ENCODE measurements around the gene OSBPL9. TPM values are rescaled to one million over a fixed set of nuclear protein-coding genes. Genes with fewer than 3 reads are reported as not detected.

Gene OSBPL9
- total and polyA plus RNA-seq, 2 experiments from 2014 or later: 71.0 to 288 TPM

DNA sequence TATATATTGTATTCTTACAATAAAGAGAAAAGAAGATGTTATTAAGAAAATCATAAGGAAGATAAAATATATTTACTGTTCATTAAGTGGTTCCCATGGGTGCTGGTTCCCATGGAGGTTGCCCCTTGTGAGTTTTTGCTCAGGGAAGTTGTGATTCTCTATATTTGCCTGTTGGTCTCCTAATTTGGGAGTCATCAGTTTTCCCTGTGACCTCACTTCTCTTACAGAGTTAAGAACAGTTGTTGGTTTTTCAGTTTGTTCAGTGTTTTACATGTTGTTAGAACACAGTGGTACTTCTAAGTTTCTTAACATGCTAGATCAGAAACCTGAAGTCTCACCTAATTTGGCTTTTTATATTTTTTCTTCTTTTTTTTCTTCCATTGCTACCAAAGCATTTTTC, 109.2 kb downstream of the OSBPL9 start:
- H3K4me1 ChIP-seq (ENCODE audit: insufficient read depth): no peaks in the 10 kb centered on the region
- DNase-seq (ENCODE audit: low spot score): no peak
- H3K27ac ChIP-seq: no peak overlapping the region
- no peaks in the 10 kb centered on the region for H4K20me1 ChIP-seq (ENCODE audit: insufficient read depth, poor library complexity, severe bottlenecking)
- no peaks in the 10 kb centered on the region for H3K36me3 ChIP-seq (replicated peaks; ENCODE audit: insufficient read depth, low read depth)
- H3K9me2 ChIP-seq (replicated peaks; ENCODE audit: insufficient read depth): no peaks in the 10 kb centered on the region
- H3K4me3 ChIP-seq: no peak overlapping the region
- no peaks in the 10 kb centered on the region for H3K9me3 ChIP-seq (ENCODE audit: low read depth)
- H3K27me3 ChIP-seq: no peaks in the 10 kb centered on the region
- H2AFZ ChIP-seq: no peak overlapping the region
- H3K4me2 ChIP-seq: no peak overlapping the region
- H3K79me2 ChIP-seq: peaks cover 32% of the 10 kb centered on the region
- TF ChIP-seq EZH2phosphoT487 (IDR thresholded peaks at IDR 0.05; ENCODE audit: low read depth, severe bottlenecking, unreplicated experiment) (no peak), EZH2 (IDR thresholded peaks at IDR 0.05; ENCODE audit: borderline replicate concordance) (no peak)
- TF ChIP-seq, protein P1, sequence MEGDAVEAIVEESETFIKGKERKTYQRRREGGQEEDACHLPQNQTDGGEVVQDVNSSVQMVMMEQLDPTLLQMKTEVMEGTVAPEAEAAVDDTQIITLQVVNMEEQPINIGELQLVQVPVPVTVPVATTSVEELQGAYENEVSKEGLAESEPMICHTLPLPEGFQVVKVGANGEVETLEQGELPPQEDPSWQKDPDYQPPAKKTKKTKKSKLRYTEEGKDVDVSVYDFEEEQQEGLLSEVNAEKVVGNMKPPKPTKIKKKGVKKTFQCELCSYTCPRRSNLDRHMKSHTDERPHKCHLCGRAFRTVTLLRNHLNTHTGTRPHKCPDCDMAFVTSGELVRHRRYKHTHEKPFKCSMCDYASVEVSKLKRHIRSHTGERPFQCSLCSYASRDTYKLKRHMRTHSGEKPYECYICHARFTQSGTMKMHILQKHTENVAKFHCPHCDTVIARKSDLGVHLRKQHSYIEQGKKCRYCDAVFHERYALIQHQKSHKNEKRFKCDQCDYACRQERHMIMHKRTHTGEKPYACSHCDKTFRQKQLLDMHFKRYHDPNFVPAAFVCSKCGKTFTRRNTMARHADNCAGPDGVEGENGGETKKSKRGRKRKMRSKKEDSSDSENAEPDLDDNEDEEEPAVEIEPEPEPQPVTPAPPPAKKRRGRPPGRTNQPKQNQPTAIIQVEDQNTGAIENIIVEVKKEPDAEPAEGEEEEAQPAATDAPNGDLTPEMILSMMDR (IDR thresholded peaks at IDR 0.05; ENCODE audit: poor library complexity): no peak

DNA sequence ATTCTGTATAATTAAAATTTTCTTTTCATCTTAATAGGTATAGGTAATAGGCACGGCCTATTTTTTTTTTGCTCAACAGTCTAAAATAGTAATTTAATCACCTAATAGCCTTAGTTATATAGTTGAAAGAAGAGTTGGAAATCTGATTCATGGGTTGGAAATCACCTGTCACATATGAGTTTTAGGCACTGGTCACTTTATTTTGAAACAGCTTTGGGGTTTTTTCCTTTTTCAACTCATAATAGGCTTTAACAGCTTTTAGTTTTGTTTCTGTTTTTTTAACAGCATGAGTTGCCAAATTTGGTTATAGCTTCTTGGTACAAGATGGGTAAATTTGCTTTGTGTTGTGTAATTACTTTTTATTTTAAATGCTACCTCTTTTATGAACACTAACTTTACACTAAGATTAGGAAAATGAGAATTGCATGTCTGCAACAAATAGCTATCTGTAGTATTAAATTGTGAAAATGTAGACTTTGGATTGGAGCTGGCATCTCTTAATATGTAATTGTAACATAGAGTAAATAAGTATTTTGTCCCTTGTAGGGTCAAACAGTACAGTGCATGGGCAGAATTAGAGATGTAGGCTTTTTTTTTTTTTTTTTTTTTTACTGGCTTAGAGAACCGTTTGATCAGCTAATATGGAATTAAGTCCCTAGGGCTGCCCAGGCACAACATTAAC, 109.8 kb downstream of the OSBPL9 start:
- Histone ChIP-seq H3K4me1 (ENCODE audit: insufficient read depth) (no peaks in the 10 kb centered on the region), H3K9me3 (ENCODE audit: low read depth) (no peaks in the 10 kb centered on the region), H3K4me3 (no peak overlapping the region), H3K36me3 (replicated peaks; ENCODE audit: insufficient read depth, low read depth) (no peaks in the 10 kb centered on the region), H3K79me2 (peaks cover 38% of the 10 kb centered on the region), H3K9me2 (replicated peaks; ENCODE audit: insufficient read depth) (no peaks in the 10 kb centered on the region), H4K20me1 (ENCODE audit: insufficient read depth, poor library complexity, severe bottlenecking) (no peaks in the 10 kb centered on the region), H2AFZ (no peak overlapping the region), H3K27ac (no peak overlapping the region), H3K27me3 (no peaks in the 10 kb centered on the region), H3K4me2 (no peak overlapping the region)
- TF ChIP-seq EZH2 (IDR thresholded peaks at IDR 0.05; ENCODE audit: borderline replicate concordance) (no peak), EZH2phosphoT487 (IDR thresholded peaks at IDR 0.05; ENCODE audit: low read depth, severe bottlenecking, unreplicated experiment) (no peak)
- TF ChIP-seq, protein P1 (IDR thresholded peaks at IDR 0.05; ENCODE audit: poor library complexity): no peak
- DNase-seq (ENCODE audit: low spot score): no peak
- 91% methylated on average over 2 of the region's 2 CpGs for WGBS (ENCODE audit: low lambda C conversion rate, missing lambda C conversion rate)

DNA sequence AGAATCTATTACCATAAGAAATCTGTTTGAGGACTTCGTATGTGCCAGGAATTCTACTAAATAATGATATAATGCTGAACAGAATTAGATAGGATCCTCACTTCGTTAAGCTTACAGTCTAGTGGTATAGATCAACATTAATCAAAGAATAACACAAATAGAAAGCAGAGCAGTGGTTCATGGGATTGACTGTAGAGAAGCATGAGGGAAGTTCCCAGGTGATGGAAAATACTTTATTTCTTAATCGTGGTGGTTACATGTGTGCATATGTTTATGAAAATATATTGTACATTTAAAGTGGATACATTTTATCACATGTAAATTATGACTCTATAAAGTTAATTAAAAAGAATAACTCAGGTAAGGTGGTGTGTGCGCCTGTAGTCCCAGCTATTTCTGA, 110.5 kb downstream of the OSBPL9 start:
- H3K27ac ChIP-seq: no peak overlapping the region
- no peak overlapping the region for H2AFZ ChIP-seq
- 95% methylated on average over 4 of the region's 4 CpGs for WGBS (ENCODE audit: low lambda C conversion rate, missing lambda C conversion rate)
- DNase-seq (ENCODE audit: low spot score): no peak
- H3K4me3 ChIP-seq: no peak overlapping the region
- H3K9me3 ChIP-seq (ENCODE audit: low read depth): no peaks in the 10 kb centered on the region
- peaks cover 45% of the 10 kb centered on the region for H3K79me2 ChIP-seq
- H3K27me3 ChIP-seq: no peaks in the 10 kb centered on the region
- no peaks in the 10 kb centered on the region for H3K36me3 ChIP-seq (replicated peaks; ENCODE audit: insufficient read depth, low read depth)
- H3K4me2 ChIP-seq: no peak overlapping the region
- H4K20me1 ChIP-seq (ENCODE audit: insufficient read depth, poor library complexity, severe bottlenecking): no peaks in the 10 kb centered on the region
- no peaks in the 10 kb centered on the region for H3K4me1 ChIP-seq (ENCODE audit: insufficient read depth)
- TF ChIP-seq EZH2phosphoT487 (IDR thresholded peaks at IDR 0.05; ENCODE audit: low read depth, severe bottlenecking, unreplicated experiment) (no peak), EZH2 (IDR thresholded peaks at IDR 0.05; ENCODE audit: borderline replicate concordance) (no peak)
- TF ChIP-seq, protein P1 (IDR thresholded peaks at IDR 0.05; ENCODE audit: poor library complexity): no peak
- H3K9me2 ChIP-seq (replicated peaks; ENCODE audit: insufficient read depth): no peaks in the 10 kb centered on the region
